HEK293T (cell line): ENCODE measurements around the gene ITPA.

Experiments used
- ARNT ChIP-seq: fragments of 450-650 bp; IDR thresholded peaks from 2 replicates; pipeline ENCODE4 v1.6.1; 2017; ENCODE audit warnings: mild to moderate bottlenecking
- CTBP1 ChIP-seq: fragments of 450-650 bp; IDR thresholded peaks from 2 replicates; pipeline ENCODE4 v1.6.1; 2016; ENCODE audit warnings: borderline replicate concordance
- FOXM1 ChIP-seq: fragments of 450-650 bp; IDR thresholded peaks from 2 replicates; pipeline ENCODE4 v1.6.1; 2017; ENCODE audit warnings: mild to moderate bottlenecking, borderline replicate concordance
- PKNOX1 ChIP-seq: fragments of 450-650 bp; IDR thresholded peaks from 2 replicates; pipeline ENCODE4 v1.6.1; 2016
- SP1 ChIP-seq: fragments of 450-650 bp; IDR thresholded peaks from 2 replicates; pipeline ENCODE4 v1.6.1; 2017
- SUZ12 ChIP-seq: fragments of 450-650 bp; IDR thresholded peaks from 2 replicates; pipeline ENCODE4 v1.6.1; 2016; ENCODE audit warnings: mild to moderate bottlenecking
- TARDBP ChIP-seq: fragments of 450-650 bp; IDR thresholded peaks from 2 replicates; pipeline ENCODE4 v1.6.1; 2016

- TF ChIP-seq TARDBP: no peak
- TF ChIP-seq PKNOX1: no peak
- TF ChIP-seq SP1: no peak
- no peak for TF ChIP-seq ARNT
- TF ChIP-seq CTBP1: no peak
- no peak for TF ChIP-seq FOXM1
- no peak for TF ChIP-seq SUZ12
Observed at GRCh38 chr20:3160418-3160817, 48.9 kb upstream of the ITPA start.
